Testis (tissue), 3 donors: ENCODE measurements around the gene IPO11. TPM values are rescaled to one million over a fixed set of nuclear protein-coding genes. Genes with fewer than 3 reads are reported as not detected.

Source experiments
- DNase-seq: peaks from one replicate; pipeline ENCODE4 v3.0.0-alpha.2; 2019
- H3K27ac ChIP-seq, 2 donors: fragments of 200-600 bp; sonication (generic); one replicate each; pipeline ENCODE4 v1.5.1; 2019
- H3K27me3 ChIP-seq: fragments of 200-600 bp; sonication (generic); one replicate; pipeline ENCODE4 v1.5.1; 2019
- H3K36me3 ChIP-seq: fragments of 200-600 bp; sonication (generic); one replicate; pipeline ENCODE4 v1.5.1; 2017; ENCODE audit warnings: low read depth; ENCODE audit errors: missing control alignments
- H3K4me1 ChIP-seq: fragments of 200-600 bp; sonication (generic); one replicate; pipeline ENCODE4 v1.5.1; 2019
- H3K4me3 ChIP-seq, 2 donors: fragments of 200-600 bp; sonication (generic); one replicate each; pipeline ENCODE4 v1.5.1; 2017 to 2019
- H3K9me3 ChIP-seq: fragments of 200-600 bp; sonication (generic); one replicate; pipeline ENCODE4 v1.5.1; 2017
- POLR2A ChIP-seq: fragments of 450-650 bp; IDR thresholded peaks from one replicate; pipeline ENCODE4 v1.6.1; 2017; ENCODE audit warnings: antibody characterized with exemption, mild to moderate bottlenecking, moderate library complexity
- WGBS, 2 donors: methylation state at CpG; one replicate each; pipeline ENCODE4 v1.1.5; 2018; 5-methylcytosine and 5-hydroxymethylcytosine counted together
- intact Hi-C: fragments of 100-400 bp; cut with DNase I; formaldehyde crosslinking; loops from one replicate; pipeline ENCODE4 v1.15.1; 2023; ENCODE audit warnings: low total_unique reads
- polyA plus RNA-seq: library from polyadenylated mRNA; stranded (reverse); fragments of 350-450 nt; fragmentation: Illumina TruSeq; extraction: RNeasy Lipid Tissue Mini Kit (QIAGEN cat#74804); gene quantifications from one replicate; pipeline ENCODE4 v1.2.3, GENCODE V29; 2014; ENCODE audit warnings: low read depth, low replicate concordance; ENCODE audit not compliant: insufficient read depth
- total RNA-seq, 2 donors: library from RNA; depleted of rRNA; stranded (reverse); fragments of >200 nt; gene quantifications; one replicate each; pipeline ENCODE4 v1.2.3, GENCODE V29; 2016
- TF ChIP-seq, protein P1 (sequence below), 3 experiments: fragments of 450-650 bp in 2 of 3; fragments of 200-600 bp in 1 of 3; sonication (generic) in 1 of 3; IDR thresholded peaks; one replicate each; pipeline ENCODE4 v1.5.1; 2016 to 2019; ENCODE audit warnings: antibody characterized with exemption in 3 of 3, mild to moderate bottlenecking in 2 of 3, moderate library complexity in 1 of 3

The IPO11 gene
- total and polyA plus RNA-seq, 3 donors from 2014 or later = 50.3 to 74.5 (median 67.3) TPM

DNA sequence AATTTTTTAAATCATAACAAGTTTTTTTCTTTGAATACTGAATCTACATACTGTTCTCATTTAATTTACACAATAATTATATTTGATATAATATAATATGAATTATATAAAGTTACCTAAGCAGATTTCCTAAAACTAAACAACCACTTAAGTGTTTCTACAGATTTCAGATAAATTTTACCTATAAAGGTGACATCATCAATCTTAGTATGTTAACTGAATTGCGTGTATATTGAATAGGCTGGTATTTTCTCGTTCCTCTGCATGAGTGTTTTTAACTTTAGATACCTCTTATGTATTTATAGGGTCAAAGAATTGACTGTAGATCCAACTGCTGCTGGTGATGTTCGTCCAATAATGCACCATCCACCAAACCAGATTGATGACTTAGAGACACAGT lies 39.2 kb upstream of the IPO11 start:
- no peak for DNase-seq
- H3K4me1 ChIP-seq = no peaks in the 10 kb centered on the region
- intact Hi-C loops = no loop called here
- no peak overlapping the region for H3K4me3 ChIP-seq
- H3K9me3 ChIP-seq = no peaks in the 10 kb centered on the region
- H3K27ac ChIP-seq = no peak overlapping the region
- TF ChIP-seq, protein P1, sequence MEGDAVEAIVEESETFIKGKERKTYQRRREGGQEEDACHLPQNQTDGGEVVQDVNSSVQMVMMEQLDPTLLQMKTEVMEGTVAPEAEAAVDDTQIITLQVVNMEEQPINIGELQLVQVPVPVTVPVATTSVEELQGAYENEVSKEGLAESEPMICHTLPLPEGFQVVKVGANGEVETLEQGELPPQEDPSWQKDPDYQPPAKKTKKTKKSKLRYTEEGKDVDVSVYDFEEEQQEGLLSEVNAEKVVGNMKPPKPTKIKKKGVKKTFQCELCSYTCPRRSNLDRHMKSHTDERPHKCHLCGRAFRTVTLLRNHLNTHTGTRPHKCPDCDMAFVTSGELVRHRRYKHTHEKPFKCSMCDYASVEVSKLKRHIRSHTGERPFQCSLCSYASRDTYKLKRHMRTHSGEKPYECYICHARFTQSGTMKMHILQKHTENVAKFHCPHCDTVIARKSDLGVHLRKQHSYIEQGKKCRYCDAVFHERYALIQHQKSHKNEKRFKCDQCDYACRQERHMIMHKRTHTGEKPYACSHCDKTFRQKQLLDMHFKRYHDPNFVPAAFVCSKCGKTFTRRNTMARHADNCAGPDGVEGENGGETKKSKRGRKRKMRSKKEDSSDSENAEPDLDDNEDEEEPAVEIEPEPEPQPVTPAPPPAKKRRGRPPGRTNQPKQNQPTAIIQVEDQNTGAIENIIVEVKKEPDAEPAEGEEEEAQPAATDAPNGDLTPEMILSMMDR (IDR thresholded peaks at IDR 0.05) = no peak
- no peak for TF ChIP-seq POLR2A
- H3K27me3 ChIP-seq = no peaks in the 10 kb centered on the region
- WGBS, 2 donors = 94 to 98% methylated on average over 3 of the region's 3 CpGs
- H3K36me3 ChIP-seq = no peaks in the 10 kb centered on the region

DNA sequence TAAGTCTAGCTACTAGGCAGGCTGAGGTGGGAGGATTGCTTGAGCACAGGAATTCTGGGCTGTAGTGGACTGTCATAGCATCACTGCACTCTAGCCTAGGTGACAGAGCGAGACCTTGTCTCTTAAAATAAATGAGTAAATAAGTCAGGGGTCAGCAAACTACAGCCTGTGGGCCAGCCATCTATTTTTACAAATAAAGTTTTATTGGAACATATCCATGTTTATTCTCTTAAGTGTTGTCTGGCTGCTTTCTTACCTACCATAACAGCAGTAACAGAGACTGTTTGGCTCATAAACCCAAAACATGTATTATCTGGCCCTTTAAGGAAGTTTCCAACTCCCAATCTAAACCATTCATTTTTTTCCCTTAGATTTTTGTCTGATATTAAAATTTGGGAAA lies 38.5 kb upstream of the IPO11 start:
- no peak for TF ChIP-seq POLR2A
- TF ChIP-seq, protein P1 (IDR thresholded peaks at IDR 0.05) = no peak
- H3K27ac ChIP-seq = no peak overlapping the region
- no peaks in the 10 kb centered on the region for H3K4me1 ChIP-seq
- WGBS, 2 donors = 89 to 100% methylated on average over 1 of the region's 1 CpG
- H3K4me3 ChIP-seq = no peak overlapping the region
- intact Hi-C loops = no loop called here
- H3K36me3 ChIP-seq = no peaks in the 10 kb centered on the region
- no peak for DNase-seq
- H3K9me3 ChIP-seq = no peaks in the 10 kb centered on the region
- H3K27me3 ChIP-seq = no peaks in the 10 kb centered on the region

DNA sequence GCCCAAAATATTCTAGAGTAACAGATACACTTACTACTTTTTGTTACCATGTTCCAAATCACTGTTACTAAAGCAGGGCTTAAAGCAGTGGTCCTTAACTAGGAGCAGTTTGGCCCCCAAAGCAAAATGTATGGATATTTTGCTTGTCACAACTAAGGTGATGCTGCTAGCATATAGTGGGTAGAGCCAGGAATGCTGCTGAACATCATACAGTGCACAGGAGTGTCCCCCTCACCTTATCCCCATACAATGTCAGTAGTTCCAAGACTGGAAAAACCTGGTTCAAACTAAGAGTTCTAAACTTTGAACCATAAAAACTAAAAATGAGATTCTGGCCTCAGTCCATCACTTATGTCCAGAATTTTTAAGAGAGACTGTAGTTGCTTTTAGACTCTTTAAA lies 36.9 kb upstream of the IPO11 start:
- Histone ChIP-seq H3K27ac (no peak overlapping the region), H3K9me3 (no peaks in the 10 kb centered on the region), H3K4me1 (no peaks in the 10 kb centered on the region), H3K36me3 (no peaks in the 10 kb centered on the region), H3K27me3 (no peaks in the 10 kb centered on the region), H3K4me3 (no peak overlapping the region)
- intact Hi-C loops = no loop called here
- no peak for DNase-seq
- no peak for TF ChIP-seq POLR2A

DNA sequence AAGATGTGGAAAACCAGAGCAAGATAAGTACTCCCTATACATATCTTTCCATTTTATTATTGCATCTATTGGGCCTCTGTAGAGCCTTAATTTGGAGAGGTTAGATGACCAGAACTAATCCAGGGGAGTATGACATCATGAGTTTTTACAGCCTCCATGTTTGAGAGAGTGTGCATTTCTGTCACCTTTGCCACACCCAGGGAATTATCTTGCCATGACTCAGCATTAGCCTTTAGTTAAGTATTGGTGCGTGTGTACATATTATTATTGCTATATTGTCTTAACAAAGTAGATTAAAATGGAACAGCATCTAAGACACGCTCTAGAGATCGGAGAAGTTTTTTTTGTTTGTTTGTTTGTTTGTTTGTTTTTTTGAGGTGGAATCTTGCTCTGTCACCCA lies 36.5 kb upstream of the IPO11 start:
- TF ChIP-seq, protein P1 (IDR thresholded peaks at IDR 0.05) = no peak
- TF ChIP-seq POLR2A = no peak
- no peak overlapping the region for H3K4me3 ChIP-seq

DNA sequence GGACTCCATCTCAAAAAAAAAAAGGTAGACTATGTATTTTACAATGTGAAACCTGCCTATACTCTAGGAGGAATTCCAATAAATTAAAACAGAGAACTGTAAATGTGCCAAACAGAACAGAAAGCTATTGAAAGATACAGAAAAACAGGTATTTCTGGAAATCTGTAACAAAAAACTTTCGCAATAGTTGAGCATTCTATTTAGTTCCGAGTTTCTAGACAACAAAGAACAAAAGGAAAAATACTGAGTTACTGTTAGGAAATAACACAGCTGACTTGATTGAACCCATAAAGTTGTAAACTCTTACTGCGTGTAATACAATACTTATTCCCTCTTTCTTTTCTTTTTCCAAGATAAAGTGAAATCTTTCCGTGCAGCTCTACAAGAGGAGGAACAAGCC lies 27.4 kb upstream of the IPO11 start:
- no peaks in the 10 kb centered on the region for H3K36me3 ChIP-seq
- H3K9me3 ChIP-seq = no peaks in the 10 kb centered on the region
- H3K27ac ChIP-seq = no peak overlapping the region
- H3K4me3 ChIP-seq = no peak overlapping the region
- DNase-seq = no peak
- whole genome bisulfite sequencing, 2 donors = 91 to 95% methylated on average over 4 of the region's 4 CpGs
- H3K27me3 ChIP-seq = no peaks in the 10 kb centered on the region
- TF ChIP-seq, protein P1 (IDR thresholded peaks at IDR 0.05) = no peak
- no peak for TF ChIP-seq POLR2A
- intact Hi-C loops = no loop called here
- H3K4me1 ChIP-seq = no peaks in the 10 kb centered on the region

More for the DNA sequence above, 36.5 kb upstream of the IPO11 start:
- no peaks in the 10 kb centered on the region for H3K4me1 ChIP-seq
- intact Hi-C loops = no loop called here
- H3K36me3 ChIP-seq = no peaks in the 10 kb centered on the region
- no peaks in the 10 kb centered on the region for H3K27me3 ChIP-seq
- WGBS, 2 donors = 95 to 96% methylated on average over 3 of the region's 3 CpGs
- no peak for DNase-seq
- H3K27ac ChIP-seq = no peak overlapping the region
- H3K9me3 ChIP-seq = no peaks in the 10 kb centered on the region
